Caco-2 (cell line): ENCODE results near the gene CFAP46. TPM values are rescaled to one million over a fixed set of nuclear protein-coding genes. Genes with fewer than 3 reads are reported as not detected.
A peak's percentile ranks its signal among the peaks of the same experiment; 100 is the strongest.

Source experiments
- BruUV-seq: library from RNA; stranded (reverse); fragments of 400-500 nt; replicated peaks from 2 replicates; lab custom pipeline; 2021; lab: Mats Ljungman, UMichigan
- CTCF ChIA-PET: fragments of 300-600 bp; sonication (Branson Sonifier 250); formaldehyde crosslinking; loops from one replicate; lab custom pipeline; 2022; ENCODE audit warnings: antibody characterized with exemption; lab: Charles Lee
- POLR2A ChIA-PET: fragments of 300-600 bp; sonication (Branson Sonifier 250); formaldehyde crosslinking; loops from one replicate; lab custom pipeline; 2022; ENCODE audit warnings: antibody characterized with exemption; lab: Charles Lee
- DNase-seq, 2 experiments: peaks; one replicate each; pipeline versions ENCODE4 v3.0.0 to v3.0.0-alpha.2; 2020 to 2022
- H3K27me3 ChIP-seq: replicated peaks from 2 replicates; pipeline ENCODE4 v1.6.0; 2011; ENCODE audit warnings: low read length; ENCODE audit not compliant: control insufficient read depth, insufficient read depth
- H3K36me3 ChIP-seq: 2 replicates; pipeline ENCODE4 v1.5.1; 2011; ENCODE audit warnings: low read length; ENCODE audit not compliant: control insufficient read depth, insufficient read depth
- H3K4me1 ChIP-seq: fragments of 250-450 bp; sonication (Bioruptor Pico); 2 replicates; pipeline ENCODE4 v1.5.1; 2020; ENCODE audit warnings: mild to moderate bottlenecking
- H3K4me3 ChIP-seq: 2 replicates; pipeline ENCODE4 v1.5.1; 2011; ENCODE audit warnings: low read depth, mild to moderate bottlenecking, control low read depth, low read length
- H3K9me3 ChIP-seq: fragments of 250-450 bp; sonication (Bioruptor Pico); 2 replicates; pipeline ENCODE4 v1.5.1; 2020; ENCODE audit warnings: mild to moderate bottlenecking, moderate library complexity
- H3K27ac Mint-ChIP-seq: one replicate; pipeline ENCODE4 v1.8.0; 2022; ENCODE audit warnings: mixed read lengths; ENCODE audit not compliant: unreplicated experiment
- H3K27me3 Mint-ChIP-seq: one replicate; pipeline ENCODE4 v1.8.0; 2022; ENCODE audit warnings: mixed read lengths; ENCODE audit not compliant: insufficient read depth, unreplicated experiment
- H3K36me3 Mint-ChIP-seq: one replicate; pipeline ENCODE4 v1.8.0; 2022; ENCODE audit warnings: mild to moderate bottlenecking, mixed read lengths; ENCODE audit not compliant: insufficient read depth, unreplicated experiment
- H3K4me1 Mint-ChIP-seq: one replicate; pipeline ENCODE4 v1.8.0; 2022; ENCODE audit warnings: low read depth, mixed read lengths; ENCODE audit not compliant: unreplicated experiment
- H3K4me3 Mint-ChIP-seq: one replicate; pipeline ENCODE4 v1.8.0; 2022; ENCODE audit warnings: mild to moderate bottlenecking, moderate library complexity, mixed read lengths; ENCODE audit not compliant: unreplicated experiment
- H3K9me3 Mint-ChIP-seq: one replicate; pipeline ENCODE4 v1.8.0; 2022; ENCODE audit warnings: mixed read lengths; ENCODE audit not compliant: unreplicated experiment
- intact Hi-C: fragments of 100-400 bp; cut with micrococcal nuclease; formaldehyde crosslinking; loops from one replicate; pipeline ENCODE4 v1.10.0; 2022; ENCODE audit not compliant: unreplicated experiment
- total RNA-seq: library from RNA; stranded (reverse); gene quantifications from 2 replicates; pipeline ENCODE4 v1.2.3, GENCODE V29; 2022
- TF ChIP-seq, protein P1 (sequence below), 2 experiments: fragments of 200-600 bp in 1 of 2; IDR thresholded peaks; 1 replicate in 1 of 2; 2 replicates in 1 of 2; pipeline versions ENCODE4 v1.5.1 to v1.8.0; 2011 to 2022; ENCODE audit warnings: antibody characterized with exemption in 1 of 2, control low read depth in 1 of 2, inconsistent platforms in 1 of 2, low read depth in 1 of 2, low read length in 1 of 2, mild to moderate bottlenecking in 1 of 2, moderate library complexity in 1 of 2; ENCODE audit not compliant: insufficient read depth in 1 of 2, severe bottlenecking in 1 of 2, unreplicated experiment in 1 of 2

CFAP46 gene
- total RNA-seq, 1 experiment from 2014 or later = not detected

DNA sequence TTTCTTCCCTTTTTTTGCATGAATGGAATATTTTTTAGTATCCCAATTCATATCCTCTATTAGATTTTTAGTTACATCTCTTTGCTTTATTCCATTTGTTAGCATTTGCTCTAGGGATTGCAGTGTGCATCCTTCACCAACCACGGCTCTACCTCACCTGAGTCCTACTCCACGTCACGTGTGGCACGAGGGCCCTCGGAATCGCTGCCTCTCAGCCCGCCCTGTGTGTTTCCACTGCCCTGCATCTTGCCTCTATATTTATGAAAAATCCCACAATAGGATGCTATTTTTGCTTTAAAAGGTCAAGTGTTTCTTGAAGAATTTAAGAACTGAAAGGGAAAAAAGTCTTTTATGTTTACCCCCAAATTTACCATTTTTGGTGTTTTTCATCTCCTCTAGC lies 41.0 kb downstream of the CFAP46 start:
- H3K4me1 ChIP-seq = no peaks in the 10 kb centered on the region
- no peaks in the 10 kb centered on the region for H3K27me3 ChIP-seq
- no TSS peak for BruUV-seq
- TF ChIP-seq, protein P1, sequence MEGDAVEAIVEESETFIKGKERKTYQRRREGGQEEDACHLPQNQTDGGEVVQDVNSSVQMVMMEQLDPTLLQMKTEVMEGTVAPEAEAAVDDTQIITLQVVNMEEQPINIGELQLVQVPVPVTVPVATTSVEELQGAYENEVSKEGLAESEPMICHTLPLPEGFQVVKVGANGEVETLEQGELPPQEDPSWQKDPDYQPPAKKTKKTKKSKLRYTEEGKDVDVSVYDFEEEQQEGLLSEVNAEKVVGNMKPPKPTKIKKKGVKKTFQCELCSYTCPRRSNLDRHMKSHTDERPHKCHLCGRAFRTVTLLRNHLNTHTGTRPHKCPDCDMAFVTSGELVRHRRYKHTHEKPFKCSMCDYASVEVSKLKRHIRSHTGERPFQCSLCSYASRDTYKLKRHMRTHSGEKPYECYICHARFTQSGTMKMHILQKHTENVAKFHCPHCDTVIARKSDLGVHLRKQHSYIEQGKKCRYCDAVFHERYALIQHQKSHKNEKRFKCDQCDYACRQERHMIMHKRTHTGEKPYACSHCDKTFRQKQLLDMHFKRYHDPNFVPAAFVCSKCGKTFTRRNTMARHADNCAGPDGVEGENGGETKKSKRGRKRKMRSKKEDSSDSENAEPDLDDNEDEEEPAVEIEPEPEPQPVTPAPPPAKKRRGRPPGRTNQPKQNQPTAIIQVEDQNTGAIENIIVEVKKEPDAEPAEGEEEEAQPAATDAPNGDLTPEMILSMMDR (IDR thresholded peaks at IDR 0.05; ENCODE audit: insufficient read depth in 1 of 2, low read depth in 1 of 2, low read length in 1 of 2, severe bottlenecking in 1 of 2, unreplicated experiment in 1 of 2) = no peak
- peaks cover 22% of the 10 kb centered on the region for H3K9me3 Mint-ChIP-seq
- DNase-seq = no peak
- H3K9me3 ChIP-seq = peaks cover 10% of the 10 kb centered on the region; the same call in 1 of the 2 replicates
- no peaks in the 10 kb centered on the region for H3K36me3 ChIP-seq
- ChIA-PET POLR2A (no interaction called here), CTCF (no interaction called here)
- no peaks in the 10 kb centered on the region for H3K4me1 Mint-ChIP-seq
- peaks cover 26% of the 10 kb centered on the region for H3K27me3 Mint-ChIP-seq
- no peaks in the 10 kb centered on the region for H3K36me3 Mint-ChIP-seq
- no peak overlapping the region for H3K4me3 Mint-ChIP-seq
- H3K4me3 ChIP-seq = no peak overlapping the region
- intact Hi-C loops = no loop called here
- H3K27ac Mint-ChIP-seq = no peak overlapping the region

GRCh38 chr10:132900211-132900756 lies 42.1 kb downstream of the CFAP46 start:
- TF ChIP-seq, protein P1 (IDR thresholded peaks at IDR 0.05; ENCODE audit: insufficient read depth in 1 of 2, low read depth in 1 of 2, low read length in 1 of 2, severe bottlenecking in 1 of 2, unreplicated experiment in 1 of 2) = no peak
- peaks cover 12% of the 10 kb centered on the region; the same call in 1 of the 2 replicates for H3K9me3 ChIP-seq
- no peak for DNase-seq
- no peaks in the 10 kb centered on the region for H3K27me3 ChIP-seq
- H3K9me3 Mint-ChIP-seq = peaks cover 21% of the 10 kb centered on the region
- peaks cover 28% of the 10 kb centered on the region for H3K27me3 Mint-ChIP-seq
- no peaks in the 10 kb centered on the region for H3K4me1 ChIP-seq
- no peak overlapping the region for H3K4me3 Mint-ChIP-seq
- ChIA-PET CTCF (interaction anchor here (0.6 kb wide), 1 partner anchor 243 kb away, joined by 16 read pairs; no protein-coding TSS in a partner anchor), POLR2A (no interaction called here)
- no peak overlapping the region for H3K27ac Mint-ChIP-seq
- intact Hi-C loops = no loop called here
- no peaks in the 10 kb centered on the region for H3K36me3 ChIP-seq
- H3K4me1 Mint-ChIP-seq = no peaks in the 10 kb centered on the region
- H3K36me3 Mint-ChIP-seq = no peaks in the 10 kb centered on the region
- H3K4me3 ChIP-seq = no peak overlapping the region
- no TSS peak for BruUV-seq

DNA sequence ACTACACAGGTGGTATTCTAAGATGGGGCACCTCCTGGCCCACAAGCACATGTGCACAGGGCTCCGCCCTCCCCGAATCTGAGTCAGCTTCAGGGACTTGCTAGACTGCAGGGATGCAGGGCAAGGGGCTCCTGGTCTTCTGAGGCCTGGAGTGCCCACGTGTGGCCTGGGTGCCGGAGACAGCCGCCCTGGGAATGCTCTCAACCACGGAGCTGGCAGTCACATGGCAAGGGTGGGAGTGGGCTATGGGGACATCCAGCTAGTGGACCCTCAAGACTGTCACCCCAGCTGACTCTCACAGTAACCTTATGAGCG lies 42.7 kb downstream of the CFAP46 start:
- no peak overlapping the region for H3K4me3 ChIP-seq
- H3K27ac Mint-ChIP-seq = no peak overlapping the region
- intact Hi-C loops = no loop called here
- H3K27me3 ChIP-seq = no peaks in the 10 kb centered on the region
- TF ChIP-seq, protein P1 (IDR thresholded peaks at IDR 0.05; ENCODE audit: insufficient read depth in 1 of 2, low read depth in 1 of 2, low read length in 1 of 2, severe bottlenecking in 1 of 2, unreplicated experiment in 1 of 2) = no peak
- ChIA-PET CTCF (no interaction called here), POLR2A (no interaction called here)
- H3K9me3 Mint-ChIP-seq = peaks cover 15% of the 10 kb centered on the region
- no peaks in the 10 kb centered on the region for H3K36me3 Mint-ChIP-seq
- peaks cover 34% of the 10 kb centered on the region for H3K27me3 Mint-ChIP-seq
- H3K4me3 Mint-ChIP-seq = no peak overlapping the region
- no peaks in the 10 kb centered on the region for H3K36me3 ChIP-seq
- H3K4me1 ChIP-seq = no peaks in the 10 kb centered on the region
- H3K9me3 ChIP-seq = peaks cover 12% of the 10 kb centered on the region; the same call in 1 of the 2 replicates
- peak in 1 of 2 experiments; percentile 26 for DNase-seq
- no peaks in the 10 kb centered on the region for H3K4me1 Mint-ChIP-seq
- no TSS peak for BruUV-seq
